Measurements from ENCODE around the gene FPR1. TPM values are rescaled to one million over a fixed set of nuclear protein-coding genes. Genes with fewer than 3 reads are reported as not detected.

FPR1 gene
- total and polyA plus RNA-seq, 4 experiments from 2014 or later = 0.30 TPM; not detected in 3

- H3K27ac Mint-ChIP-seq = no peak overlapping the region
- Histone ChIP-seq H3K4me3 (ENCODE audit: low read length in 2 of 2) (no peak overlapping the region), H3K27ac (ENCODE audit: low read depth, low read length) (no peak overlapping the region), H3K27me3 (ENCODE audit: insufficient read depth, low read length) (peaks cover under 1% of the 10 kb centered on the region), H3K4me1 (ENCODE audit: insufficient read depth, low read length) (no peaks in the 10 kb centered on the region), H3K9me3 (ENCODE audit: control insufficient read depth in 1 of 2, low read length in 2 of 2) (no peaks in the 10 kb centered on the region), H3K36me3 (ENCODE audit: insufficient read depth, low read length) (no peaks in the 10 kb centered on the region)
- intact Hi-C loops (cut with micrococcal nuclease) = no loop called here
- peaks cover 0 to 6% (median 0%) of the 10 kb centered on the region in 8 donors for H3K9me3 Mint-ChIP-seq
- peaks cover 26 to 42% of the 10 kb centered on the region in 2 donors for H3K27me3 Mint-ChIP-seq
- H3K36me3 Mint-ChIP-seq = no peaks in the 10 kb centered on the region
- ChIA-PET POLR2A (ENCODE audit: partially characterized antibody) (no interaction called here), CTCF (ENCODE audit: partially characterized antibody) (no interaction called here)
- no peak overlapping the region for H3K4me3 Mint-ChIP-seq
- peaks cover 0 to 6% (median 5%) of the 10 kb centered on the region in 4 donors for H3K4me1 Mint-ChIP-seq
- DNase-seq = no peak
These were observed 29.8 kb downstream of the FPR1 start for GRCh38 chr19:51721905-51722304.

- intact Hi-C loops (cut with micrococcal nuclease) = no loop called here
- H3K9me3 Mint-ChIP-seq = peaks cover 0 to 9% (median 0%) of the 10 kb centered on the region in 8 donors
- no peak overlapping the region for H3K27ac Mint-ChIP-seq
- Histone ChIP-seq H3K4me1 (ENCODE audit: insufficient read depth, low read length) (no peaks in the 10 kb centered on the region), H3K36me3 (ENCODE audit: insufficient read depth, low read length) (no peaks in the 10 kb centered on the region), H3K27ac (ENCODE audit: low read depth, low read length) (no peak overlapping the region), H3K27me3 (ENCODE audit: insufficient read depth, low read length) (no peaks in the 10 kb centered on the region), H3K9me3 (ENCODE audit: control insufficient read depth in 1 of 2, low read length in 2 of 2) (no peaks in the 10 kb centered on the region), H3K4me3 (ENCODE audit: low read length in 2 of 2) (no peak overlapping the region)
- H3K4me1 Mint-ChIP-seq = peaks cover 0 to 11% (median 6%) of the 10 kb centered on the region in 4 donors
- ChIA-PET POLR2A (ENCODE audit: partially characterized antibody) (interaction anchor here (1.3 kb wide), 1 partner anchor 12 kb away, joined by 4 read pairs; no protein-coding TSS in a partner anchor), CTCF (ENCODE audit: partially characterized antibody) (no interaction called here)
- H3K36me3 Mint-ChIP-seq = no peaks in the 10 kb centered on the region
- no peak for DNase-seq
- H3K27me3 Mint-ChIP-seq = peaks cover 20 to 34% of the 10 kb centered on the region in 2 donors
- peak overlapping the region in 2 of 8 donors; percentile 10 to 28 for H3K4me3 Mint-ChIP-seq
These were observed 32.3 kb downstream of the FPR1 start for GRCh38 chr19:51719251-51719988.

- no peak for DNase-seq
- Mint-ChIP-seq H3K27ac (no peak overlapping the region), H3K36me3 (no peaks in the 10 kb centered on the region), H3K9me3 (peaks cover 0 to 9% (median 0%) of the 10 kb centered on the region in 8 donors), H3K27me3 (peaks cover 15 to 23% of the 10 kb centered on the region in 2 donors), H3K4me1 (peaks cover 0 to 11% (median 6%) of the 10 kb centered on the region in 4 donors), H3K4me3 (peak overlapping the region in 1 of 8 donors; percentile 28)
- CTCF ChIA-PET (ENCODE audit: partially characterized antibody) = no interaction called here
- H3K4me3 ChIP-seq (ENCODE audit: low read length in 2 of 2) = no peak overlapping the region
- no peak overlapping the region for H3K27ac ChIP-seq (ENCODE audit: low read depth, low read length)
- POLR2A ChIA-PET (ENCODE audit: partially characterized antibody) = no interaction called here
- no peaks in the 10 kb centered on the region for H3K27me3 ChIP-seq (ENCODE audit: insufficient read depth, low read length)
- H3K36me3 ChIP-seq (ENCODE audit: insufficient read depth, low read length) = no peaks in the 10 kb centered on the region
- no peaks in the 10 kb centered on the region for H3K4me1 ChIP-seq (ENCODE audit: insufficient read depth, low read length)
- intact Hi-C loops (cut with micrococcal nuclease) = no loop called here
- H3K9me3 ChIP-seq (ENCODE audit: control insufficient read depth in 1 of 2, low read length in 2 of 2) = no peaks in the 10 kb centered on the region
These were observed 34.8 kb downstream of the FPR1 start for GRCh38 chr19:51716925-51717324.

- Histone ChIP-seq H3K9me3 (ENCODE audit: control insufficient read depth in 1 of 2, low read length in 2 of 2) (no peaks in the 10 kb centered on the region), H3K27ac (ENCODE audit: low read depth, low read length) (no peak overlapping the region), H3K4me3 (ENCODE audit: low read length in 2 of 2) (no peak overlapping the region), H3K36me3 (ENCODE audit: insufficient read depth, low read length) (no peaks in the 10 kb centered on the region), H3K27me3 (ENCODE audit: insufficient read depth, low read length) (no peaks in the 10 kb centered on the region), H3K4me1 (ENCODE audit: insufficient read depth, low read length) (no peaks in the 10 kb centered on the region)
- ChIA-PET CTCF (ENCODE audit: partially characterized antibody) (no interaction called here), POLR2A (ENCODE audit: partially characterized antibody) (no interaction called here)
- H3K4me3 Mint-ChIP-seq = no peak overlapping the region
- H3K9me3 Mint-ChIP-seq = peaks cover 0 to 9% (median 0%) of the 10 kb centered on the region in 8 donors
- intact Hi-C loops (cut with micrococcal nuclease) = no loop called here
- no peak overlapping the region for H3K27ac Mint-ChIP-seq
- H3K27me3 Mint-ChIP-seq = peaks cover 16 to 19% of the 10 kb centered on the region in 2 donors
- no peak for DNase-seq
- H3K4me1 Mint-ChIP-seq = peaks cover 0 to 11% (median 6%) of the 10 kb centered on the region in 4 donors
- H3K36me3 Mint-ChIP-seq = peaks cover 0 to 4% of the 10 kb centered on the region in 2 donors
These were observed 35.8 kb downstream of the FPR1 start for GRCh38 chr19:51715850-51716249.

- Histone ChIP-seq H3K4me3 (ENCODE audit: low read length in 2 of 2) (no peak overlapping the region), H3K36me3 (ENCODE audit: insufficient read depth, low read length) (no peaks in the 10 kb centered on the region), H3K4me1 (ENCODE audit: insufficient read depth, low read length) (no peaks in the 10 kb centered on the region), H3K9me3 (ENCODE audit: control insufficient read depth in 1 of 2, low read length in 2 of 2) (no peaks in the 10 kb centered on the region), H3K27me3 (ENCODE audit: insufficient read depth, low read length) (no peaks in the 10 kb centered on the region), H3K27ac (ENCODE audit: low read depth, low read length) (no peak overlapping the region)
- peaks cover 0 to 16% (median 6%) of the 10 kb centered on the region in 4 donors for H3K4me1 Mint-ChIP-seq
- intact Hi-C loops (cut with micrococcal nuclease) = no loop called here
- no peak for DNase-seq
- H3K27ac Mint-ChIP-seq = no peak overlapping the region
- ChIA-PET CTCF (ENCODE audit: partially characterized antibody) (no interaction called here), POLR2A (ENCODE audit: partially characterized antibody) (no interaction called here)
- H3K36me3 Mint-ChIP-seq = peaks cover 0 to 4% of the 10 kb centered on the region in 2 donors
- peaks cover 0 to 9% (median 0%) of the 10 kb centered on the region in 8 donors for H3K9me3 Mint-ChIP-seq
- H3K4me3 Mint-ChIP-seq = no peak overlapping the region
- peaks cover 14 to 16% of the 10 kb centered on the region in 2 donors for H3K27me3 Mint-ChIP-seq
These were observed 36.8 kb downstream of the FPR1 start for GRCh38 chr19:51714848-51715247.

GRCh38 chr19:51713319-51714285 lies 38.1 kb downstream of the FPR1 start:
- Mint-ChIP-seq H3K27ac (no peak overlapping the region), H3K4me1 (peaks cover 0 to 12% (median 4%) of the 10 kb centered on the region in 4 donors), H3K9me3 (peaks cover 0 to 9% (median 0%) of the 10 kb centered on the region in 8 donors), H3K27me3 (peaks cover 11 to 12% of the 10 kb centered on the region in 2 donors), H3K36me3 (peaks cover 0 to 4% of the 10 kb centered on the region in 2 donors), H3K4me3 (no peak overlapping the region)
- POLR2A ChIA-PET (ENCODE audit: partially characterized antibody) = no interaction called here
- H3K9me3 ChIP-seq (ENCODE audit: control insufficient read depth in 1 of 2, low read length in 2 of 2) = no peaks in the 10 kb centered on the region
- H3K4me1 ChIP-seq (ENCODE audit: insufficient read depth, low read length) = no peaks in the 10 kb centered on the region
- DNase-seq = no peak
- no peak overlapping the region for H3K4me3 ChIP-seq (ENCODE audit: low read length in 2 of 2)
- intact Hi-C loops (cut with micrococcal nuclease) = no loop called here
- no peak overlapping the region for H3K27ac ChIP-seq (ENCODE audit: low read depth, low read length)
- H3K36me3 ChIP-seq (ENCODE audit: insufficient read depth, low read length) = no peaks in the 10 kb centered on the region
- H3K27me3 ChIP-seq (ENCODE audit: insufficient read depth, low read length) = no peaks in the 10 kb centered on the region
- CTCF ChIA-PET (ENCODE audit: partially characterized antibody) = interaction anchor here (0.6 kb wide), 1 partner anchor 143 kb away, joined by 3 read pairs; the partner anchor contains the start of gene ZNF175

Data from CD4-positive, alpha-beta memory T cell (primary cell).